HUES48 (cell line): ENCODE measurements around the gene PDE4D.
"Not testable (repeated sequence)": the region's sequence is repeated elsewhere in the genome, so short reads cannot be mapped to it uniquely, and the experiment has no call there.

Experiments
- H3K27ac ChIP-seq: one replicate; pipeline ENCODE4 v1.7.0; 2013; ENCODE audit warnings: low read depth, low read length, inconsistent platforms
- H3K27me3 ChIP-seq: 2 replicates; pipeline ENCODE4 v1.6.1; 2013; ENCODE audit warnings: mild to moderate bottlenecking, low read length; ENCODE audit not compliant: control insufficient read depth, insufficient read depth
- H3K36me3 ChIP-seq: 2 replicates; pipeline ENCODE4 v1.6.1; 2013; ENCODE audit warnings: low read length; ENCODE audit not compliant: control insufficient read depth, insufficient read depth
- H3K4me1 ChIP-seq: 2 replicates; pipeline ENCODE4 v1.6.1; 2013; ENCODE audit warnings: mild to moderate bottlenecking, low read length; ENCODE audit not compliant: control insufficient read depth, insufficient read depth
- H3K4me3 ChIP-seq: 2 replicates; pipeline ENCODE4 v1.5.1; 2013; ENCODE audit warnings: mild to moderate bottlenecking, low read depth, low read length
- H3K9ac ChIP-seq: 2 replicates; pipeline ENCODE4 v1.6.1; 2013; ENCODE audit warnings: mild to moderate bottlenecking, low read depth, low read length, moderate library complexity
- H3K9me3 ChIP-seq: 2 replicates; pipeline ENCODE4 v1.6.1; 2013; ENCODE audit warnings: low read length; ENCODE audit not compliant: control insufficient read depth, insufficient read depth

PDE4D gene

DNA sequence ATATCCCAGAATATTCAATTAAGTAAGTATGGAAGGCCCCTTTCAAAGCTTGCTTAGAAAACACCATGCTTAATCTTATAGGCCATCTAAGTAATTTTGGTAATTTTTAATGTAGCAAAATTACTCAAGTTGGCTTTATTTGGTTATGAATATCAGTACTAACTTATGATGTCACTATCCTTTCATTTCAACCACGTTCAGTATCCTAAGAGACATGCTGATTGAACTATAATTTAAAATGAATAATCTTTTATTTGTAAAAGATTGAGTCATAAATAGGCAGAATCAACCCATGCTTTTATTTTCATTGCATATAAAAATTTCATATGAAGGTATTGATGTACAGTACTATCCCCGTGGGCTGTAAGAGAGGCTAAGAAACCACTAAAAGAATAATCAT lies 923.7 kb downstream of the PDE4D start:
- no peaks in the 10 kb centered on the region for H3K36me3 ChIP-seq
- H3K27ac ChIP-seq: no peak overlapping the region
- H3K9me3 ChIP-seq: no peaks in the 10 kb centered on the region
- H3K9ac ChIP-seq: no peak overlapping the region
- H3K4me1 ChIP-seq: peaks cover 15% of the 10 kb centered on the region
- no peak overlapping the region for H3K4me3 ChIP-seq
- no peaks in the 10 kb centered on the region for H3K27me3 ChIP-seq

DNA sequence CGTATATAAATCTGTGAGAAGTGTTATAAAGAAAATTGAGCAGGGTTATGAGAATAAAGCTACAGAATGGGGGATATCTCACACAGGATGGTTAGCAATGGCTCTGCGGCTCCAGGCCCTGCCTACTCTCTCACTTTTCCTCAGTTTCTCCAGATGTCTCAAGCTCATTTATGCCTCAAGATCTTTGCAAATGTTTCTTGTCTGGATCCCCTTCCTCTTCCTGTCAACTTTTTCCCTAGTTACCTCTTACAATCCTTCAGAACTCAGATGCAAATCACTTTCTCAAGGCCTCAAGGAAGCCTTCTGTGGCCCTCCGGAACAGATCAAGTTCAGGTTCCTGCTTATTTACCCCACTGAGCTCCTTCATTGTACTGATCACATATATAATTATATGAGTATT lies 924.3 kb downstream of the PDE4D start:
- Histone ChIP-seq H3K9ac (no peak overlapping the region), H3K4me3 (no peak overlapping the region), H3K4me1 (peaks cover 15% of the 10 kb centered on the region), H3K27ac (no peak overlapping the region), H3K27me3 (no peaks in the 10 kb centered on the region), H3K36me3 (no peaks in the 10 kb centered on the region), H3K9me3 (no peaks in the 10 kb centered on the region)

DNA sequence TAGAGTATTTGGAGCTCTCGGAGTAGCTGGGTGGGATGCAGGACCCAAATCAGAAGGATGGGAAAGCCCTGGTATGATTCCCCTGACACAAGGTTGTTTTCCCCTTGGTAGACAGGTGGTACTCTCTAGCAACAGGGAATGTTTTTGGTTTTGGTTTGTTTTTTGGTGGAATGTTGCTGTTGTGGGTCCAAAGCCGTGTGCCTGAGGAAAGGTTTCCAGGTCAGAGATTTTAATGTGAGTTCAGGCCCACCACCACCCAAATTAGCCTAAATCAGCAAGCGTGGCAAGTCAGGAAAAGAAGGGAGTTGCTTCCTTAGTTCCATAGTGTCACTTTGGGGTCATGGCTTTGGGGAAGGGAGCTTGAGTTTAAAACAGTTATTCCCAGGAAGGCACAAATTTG lies 925.2 kb downstream of the PDE4D start:
- Histone ChIP-seq H3K27ac (no peak overlapping the region), H3K9me3 (no peaks in the 10 kb centered on the region), H3K4me1 (peaks cover 15% of the 10 kb centered on the region), H3K36me3 (no peaks in the 10 kb centered on the region), H3K4me3 (no peak overlapping the region), H3K9ac (no peak overlapping the region), H3K27me3 (no peaks in the 10 kb centered on the region)

DNA sequence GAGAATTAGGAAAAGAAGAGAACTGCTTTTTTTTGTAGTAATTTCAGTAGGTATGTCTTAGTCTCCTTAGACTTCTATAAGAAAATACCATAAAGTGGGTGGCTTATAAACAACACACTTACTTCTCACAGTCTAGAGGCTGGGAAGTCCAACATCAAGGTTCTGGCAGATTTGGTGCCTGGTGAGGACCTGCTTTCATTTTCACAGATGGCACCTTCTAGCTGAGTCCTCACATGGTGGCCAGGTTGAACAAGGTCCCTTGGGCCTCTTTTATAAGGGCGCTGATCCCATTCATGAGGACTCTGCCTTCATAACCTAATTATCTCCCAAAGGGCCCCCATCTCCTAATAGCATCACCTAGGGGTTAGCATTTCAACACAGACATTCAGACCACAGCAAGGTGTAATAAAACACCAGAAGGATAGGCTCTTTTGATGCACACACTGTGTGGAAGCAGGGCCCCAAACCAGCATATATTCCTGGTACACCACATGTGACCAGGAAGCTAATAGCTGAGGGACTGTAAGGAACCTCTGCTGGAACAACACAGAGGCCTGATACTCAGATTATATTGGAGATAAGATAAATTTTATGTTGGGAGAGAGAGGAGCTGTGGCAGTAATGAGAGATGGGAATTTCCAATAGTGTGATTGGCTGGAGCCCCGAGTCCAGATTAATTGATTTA lies 925.8 kb downstream of the PDE4D start:
- Histone ChIP-seq H3K4me1 (peaks cover 15% of the 10 kb centered on the region), H3K9ac (no peak overlapping the region), H3K27me3 (no peaks in the 10 kb centered on the region), H3K36me3 (no peaks in the 10 kb centered on the region), H3K27ac (no peak overlapping the region), H3K9me3 (no peaks in the 10 kb centered on the region), H3K4me3 (no peak overlapping the region)

DNA sequence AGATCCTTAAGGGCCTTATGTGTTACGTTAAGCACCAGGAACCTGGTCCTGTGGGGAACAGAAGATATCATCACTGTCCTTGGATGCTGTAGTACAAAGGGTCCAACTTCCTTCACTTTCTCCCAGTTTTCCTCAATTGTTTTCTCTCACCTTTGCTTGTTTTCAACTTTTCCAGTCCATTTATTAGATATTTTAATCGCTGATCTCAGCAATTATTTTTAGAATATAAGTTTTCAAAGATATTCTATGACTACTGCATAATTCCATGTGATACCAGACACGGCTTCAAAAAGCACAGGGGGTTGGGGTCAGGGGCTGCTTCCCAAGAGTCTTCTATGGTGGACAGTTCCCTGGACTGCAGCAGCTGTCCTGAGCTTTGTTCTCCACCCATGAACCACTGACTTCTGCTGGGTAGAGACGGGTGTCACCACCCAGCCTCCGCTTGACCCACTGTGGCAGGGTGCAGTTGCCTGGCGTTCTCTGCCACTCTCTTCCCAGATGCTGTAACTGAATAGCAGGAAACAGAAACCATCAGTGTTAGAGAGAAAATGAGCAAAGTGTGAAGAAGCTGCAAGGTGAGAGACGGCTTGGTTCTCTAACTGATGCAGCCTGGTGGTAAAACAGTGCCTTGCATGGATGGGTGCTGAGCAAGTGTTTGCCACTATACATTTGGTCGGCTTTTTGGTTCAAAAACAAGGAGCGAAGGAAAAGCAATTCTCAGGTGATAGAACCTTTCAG lies 927.7 kb downstream of the PDE4D start:
- Histone ChIP-seq H3K27me3 (no peaks in the 10 kb centered on the region), H3K9ac (no peak overlapping the region), H3K36me3 (no peaks in the 10 kb centered on the region), H3K4me1 (peaks cover 14% of the 10 kb centered on the region), H3K27ac (no peak overlapping the region), H3K9me3 (no peaks in the 10 kb centered on the region), H3K4me3 (no peak overlapping the region)

DNA sequence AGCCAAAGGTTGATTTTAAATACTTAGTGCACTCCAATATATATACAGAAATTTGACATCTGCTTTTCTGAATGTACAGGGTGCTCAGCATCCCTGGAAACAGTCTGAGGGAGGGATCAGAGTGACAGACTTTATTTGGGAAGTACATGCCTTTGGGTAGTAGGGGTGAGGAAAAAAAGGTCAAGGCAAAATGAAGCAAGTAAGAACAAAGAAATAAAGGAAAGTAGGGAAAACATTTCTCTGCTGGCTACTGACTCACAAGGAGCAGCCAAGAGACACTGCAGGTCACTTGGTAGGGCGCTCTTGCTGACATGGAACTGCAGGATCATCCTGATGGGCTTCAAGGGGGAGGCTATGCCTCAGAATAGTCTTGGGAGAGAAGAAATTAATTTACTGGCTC lies 929.7 kb downstream of the PDE4D start:
- Histone ChIP-seq H3K4me1 (no peaks in the 10 kb centered on the region), H3K4me3 (no peak overlapping the region), H3K27me3 (no peaks in the 10 kb centered on the region), H3K36me3 (no peaks in the 10 kb centered on the region), H3K9ac (no peak overlapping the region), H3K27ac (no peak overlapping the region), H3K9me3 (no peaks in the 10 kb centered on the region)

DNA sequence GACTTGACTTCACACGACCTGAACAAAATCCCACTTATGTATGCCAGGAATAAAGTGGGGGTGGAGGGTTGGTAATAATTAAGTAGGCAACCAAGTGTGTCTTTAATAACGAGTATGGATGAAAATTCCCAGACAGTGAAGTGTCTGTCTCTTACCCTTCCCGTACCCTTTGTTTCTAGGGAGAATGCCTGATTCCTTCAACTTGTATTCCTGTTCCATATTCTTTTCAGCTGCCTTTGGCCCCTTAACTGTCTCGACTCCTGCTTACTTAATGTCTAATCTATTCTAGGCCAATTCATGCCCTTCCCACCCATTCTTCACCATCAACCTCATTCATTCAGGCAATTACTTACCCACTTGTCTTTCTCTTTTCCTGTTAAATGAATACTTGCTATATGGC lies 930.2 kb downstream of the PDE4D start:
- Histone ChIP-seq H3K27ac (no peak overlapping the region), H3K9me3 (no peaks in the 10 kb centered on the region), H3K27me3 (no peaks in the 10 kb centered on the region), H3K4me3 (no peak overlapping the region), H3K36me3 (no peaks in the 10 kb centered on the region), H3K4me1 (no peaks in the 10 kb centered on the region), H3K9ac (no peak overlapping the region)

DNA sequence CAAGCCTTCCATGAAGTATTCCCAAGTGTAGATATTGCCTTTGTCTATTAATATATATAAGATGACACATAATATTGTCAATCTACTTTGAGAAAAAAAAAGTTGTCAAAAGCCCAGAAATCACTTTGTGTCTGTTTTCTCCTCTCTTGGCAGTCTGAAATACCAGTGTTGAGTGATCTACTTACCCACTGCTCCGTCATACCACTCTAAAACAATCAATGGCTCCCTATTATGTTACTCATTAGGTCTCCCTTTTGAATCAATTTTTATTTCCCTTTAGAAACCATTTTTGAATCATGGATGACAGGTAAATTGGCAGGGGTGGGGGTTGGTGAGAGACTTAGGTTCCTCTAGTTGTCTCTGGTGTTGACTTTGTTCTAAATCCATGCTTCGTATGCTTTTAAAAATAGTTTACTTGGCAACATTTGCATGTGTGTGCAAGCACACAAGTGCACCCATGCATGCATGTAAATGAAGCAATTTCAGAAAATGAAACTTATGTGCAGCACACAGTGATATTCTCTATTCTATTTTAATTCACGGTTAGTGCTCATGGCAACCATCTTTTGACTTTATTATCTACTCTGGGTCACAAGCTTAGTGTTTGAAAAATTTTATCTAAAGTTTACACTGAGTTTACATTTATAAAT lies 931.8 kb downstream of the PDE4D start:
- Histone ChIP-seq H3K4me1 (no peaks in the 10 kb centered on the region), H3K4me3 (no peak overlapping the region)

DNA sequence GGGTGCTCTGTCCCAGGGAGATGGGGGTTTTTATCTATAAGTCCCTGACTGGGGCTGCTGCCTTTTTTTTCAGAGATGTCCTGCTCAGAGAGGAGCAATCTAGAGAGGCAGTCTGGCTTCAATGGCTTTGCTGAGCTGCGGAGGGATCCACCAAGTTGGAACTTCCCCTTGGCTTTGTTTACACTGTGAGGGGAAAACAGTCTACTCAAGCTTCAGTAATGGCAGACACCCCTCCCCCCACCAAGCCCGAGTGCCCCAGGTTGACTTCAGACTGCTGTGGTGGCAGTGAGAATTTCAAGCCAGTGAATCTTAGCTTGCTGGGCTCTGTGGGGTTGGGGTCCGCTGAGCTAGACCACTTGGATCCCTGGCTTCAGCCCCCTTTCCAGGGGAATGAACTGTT lies 934.8 kb downstream of the PDE4D start:
- Histone ChIP-seq H3K4me1 (no peaks in the 10 kb centered on the region), H3K9ac (no peak overlapping the region), H3K36me3 (no peaks in the 10 kb centered on the region), H3K4me3 (no peak overlapping the region), H3K27me3 (no peaks in the 10 kb centered on the region), H3K27ac (no peak overlapping the region), H3K9me3 (no peaks in the 10 kb centered on the region)

More for the DNA sequence above, 931.8 kb downstream of the PDE4D start:
- Histone ChIP-seq H3K36me3 (no peaks in the 10 kb centered on the region), H3K27me3 (no peaks in the 10 kb centered on the region), H3K9me3 (no peaks in the 10 kb centered on the region), H3K9ac (no peak overlapping the region), H3K27ac (no peak overlapping the region)

DNA sequence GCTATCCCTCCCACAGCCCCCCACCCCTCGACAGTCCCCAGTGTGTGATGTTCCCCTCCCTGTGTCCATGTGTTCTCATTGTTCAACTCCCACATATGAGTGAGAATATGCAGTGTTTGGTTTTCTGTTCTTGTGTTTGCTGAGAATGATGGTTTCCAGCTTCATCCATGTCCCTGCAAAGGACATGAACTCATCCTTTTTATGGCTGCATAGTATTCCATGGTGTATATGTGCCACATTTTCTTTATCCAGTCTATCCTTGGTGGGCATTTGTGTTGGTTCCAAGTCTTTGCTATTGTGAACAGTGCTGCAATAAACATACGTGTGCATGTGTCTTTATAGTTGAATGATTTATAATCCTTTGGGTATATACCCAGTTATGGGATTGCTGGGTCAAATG lies 940.3 kb downstream of the PDE4D start:
- not testable (repeated sequence) for H3K36me3 ChIP-seq, H3K4me3 ChIP-seq, H3K9me3 ChIP-seq, H3K27ac ChIP-seq, H3K4me1 ChIP-seq, H3K9ac ChIP-seq, H3K27me3 ChIP-seq

DNA sequence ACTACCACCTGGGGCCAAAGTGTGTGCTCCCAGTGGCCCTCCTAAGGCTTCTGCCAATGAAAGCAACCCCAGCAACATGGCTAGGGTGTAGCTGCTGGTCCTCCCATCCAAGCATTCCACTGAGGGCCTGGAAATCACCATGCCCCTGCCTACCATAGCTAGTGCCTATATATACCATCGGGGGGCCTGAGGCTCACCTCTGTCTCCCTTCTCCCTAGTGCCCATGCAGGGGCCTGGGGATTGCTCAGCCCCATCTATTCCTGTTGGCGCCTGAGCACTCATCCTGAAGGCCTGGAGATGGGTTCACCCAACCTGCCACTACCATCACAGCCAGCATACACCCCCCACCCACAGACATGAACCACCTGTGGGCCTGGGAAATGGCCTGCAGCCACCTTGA lies 943.3 kb downstream of the PDE4D start:
- Histone ChIP-seq H3K36me3 (no peaks in the 10 kb centered on the region), H3K9me3 (no peaks in the 10 kb centered on the region), H3K4me3 (no peak overlapping the region), H3K27ac (no peak overlapping the region), H3K9ac (no peak overlapping the region), H3K4me1 (no peaks in the 10 kb centered on the region), H3K27me3 (no peaks in the 10 kb centered on the region)
